ENCODE data around the gene C10orf95.
A peak's percentile ranks its signal among the peaks of the same experiment; 100 is the strongest.

DNA sequence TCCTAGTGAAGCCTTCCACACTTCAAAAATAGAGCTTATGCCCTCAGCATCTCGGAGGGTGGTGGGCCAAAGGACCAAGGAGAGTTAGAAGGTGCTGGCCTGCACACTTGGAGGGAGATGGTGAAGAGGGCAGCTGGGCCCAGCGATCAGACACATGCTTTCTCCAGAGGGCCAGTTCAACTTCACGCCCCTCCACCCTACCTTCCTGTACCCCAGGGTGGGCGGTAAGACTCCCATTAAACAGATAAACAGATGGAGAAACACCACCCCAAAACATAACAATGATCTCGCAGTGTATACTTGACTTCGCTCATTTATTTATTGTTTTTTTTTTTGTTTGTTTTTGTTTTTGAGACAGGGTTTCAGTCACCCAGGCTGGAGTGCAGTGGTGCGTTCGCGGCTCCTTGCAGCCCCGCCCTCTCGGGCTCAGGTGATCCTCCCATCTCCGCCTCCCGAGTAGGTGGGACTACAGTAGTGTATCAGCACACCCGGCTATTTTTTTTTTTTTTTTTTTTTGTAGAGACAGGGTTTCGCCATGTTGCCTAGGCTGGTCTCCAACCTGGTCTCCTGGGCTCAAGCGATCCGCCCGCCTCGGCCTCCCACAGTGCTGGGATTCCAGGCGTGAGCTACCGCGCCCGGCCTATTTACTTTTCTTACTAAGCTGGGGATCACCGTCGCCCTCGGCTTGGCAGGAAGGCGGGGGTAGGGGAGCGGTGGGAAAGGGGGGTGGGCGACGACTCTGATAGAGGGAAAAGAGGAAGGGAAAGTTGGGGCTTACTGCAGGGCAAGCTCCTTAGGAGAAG is 1.8 kb downstream of the C10orf95 start:
- TF ChIP-seq PHF8 (CRISPR knock-in tag; IDR thresholded peaks at IDR 0.05) (0 out of 2 replicates have a peak, but pooled peaks have one; percentile 31), STAT5B (CRISPR knock-in tag; IDR thresholded peaks at IDR 0.05) (no peak), SMC3 (IDR thresholded peaks at IDR 0.05; ENCODE audit: low read length) (no peak), HOXA9 (CRISPR knock-in tag; IDR thresholded peaks at IDR 0.05; ENCODE audit: borderline replicate concordance) (no peak), KMT2B (CRISPR knock-in tag; IDR thresholded peaks at IDR 0.05) (0 out of 2 replicates have a peak, but pooled peaks have one; percentile 8), POLR2A (IDR thresholded peaks at IDR 0.05; ENCODE audit: insufficient read depth in 1 of 2, low read depth in 2 of 2, low read length in 2 of 2) (no peak), TCF12 (IDR thresholded peaks at IDR 0.05) (no peak), TCF12 (CRISPR knock-in tag; IDR thresholded peaks at IDR 0.05) (no peak), JUND (CRISPR knock-in tag; IDR thresholded peaks at IDR 0.05) (no peak), PAF1 (CRISPR knock-in tag; IDR thresholded peaks at IDR 0.05) (no peak), PHF21A (CRISPR knock-in tag; IDR thresholded peaks at IDR 0.05) (no peak)
- TF ChIP-seq, protein P1, sequence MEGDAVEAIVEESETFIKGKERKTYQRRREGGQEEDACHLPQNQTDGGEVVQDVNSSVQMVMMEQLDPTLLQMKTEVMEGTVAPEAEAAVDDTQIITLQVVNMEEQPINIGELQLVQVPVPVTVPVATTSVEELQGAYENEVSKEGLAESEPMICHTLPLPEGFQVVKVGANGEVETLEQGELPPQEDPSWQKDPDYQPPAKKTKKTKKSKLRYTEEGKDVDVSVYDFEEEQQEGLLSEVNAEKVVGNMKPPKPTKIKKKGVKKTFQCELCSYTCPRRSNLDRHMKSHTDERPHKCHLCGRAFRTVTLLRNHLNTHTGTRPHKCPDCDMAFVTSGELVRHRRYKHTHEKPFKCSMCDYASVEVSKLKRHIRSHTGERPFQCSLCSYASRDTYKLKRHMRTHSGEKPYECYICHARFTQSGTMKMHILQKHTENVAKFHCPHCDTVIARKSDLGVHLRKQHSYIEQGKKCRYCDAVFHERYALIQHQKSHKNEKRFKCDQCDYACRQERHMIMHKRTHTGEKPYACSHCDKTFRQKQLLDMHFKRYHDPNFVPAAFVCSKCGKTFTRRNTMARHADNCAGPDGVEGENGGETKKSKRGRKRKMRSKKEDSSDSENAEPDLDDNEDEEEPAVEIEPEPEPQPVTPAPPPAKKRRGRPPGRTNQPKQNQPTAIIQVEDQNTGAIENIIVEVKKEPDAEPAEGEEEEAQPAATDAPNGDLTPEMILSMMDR (CRISPR knock-in tag; IDR thresholded peaks at IDR 0.05), result no peak
- TF ChIP-seq, protein P2, sequence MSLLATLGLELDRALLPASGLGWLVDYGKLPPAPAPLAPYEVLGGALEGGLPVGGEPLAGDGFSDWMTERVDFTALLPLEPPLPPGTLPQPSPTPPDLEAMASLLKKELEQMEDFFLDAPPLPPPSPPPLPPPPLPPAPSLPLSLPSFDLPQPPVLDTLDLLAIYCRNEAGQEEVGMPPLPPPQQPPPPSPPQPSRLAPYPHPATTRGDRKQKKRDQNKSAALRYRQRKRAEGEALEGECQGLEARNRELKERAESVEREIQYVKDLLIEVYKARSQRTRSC (CRISPR knock-in tag; IDR thresholded peaks at IDR 0.05; ENCODE audit: low read depth), result no peak
- TF ChIP-seq, protein P3, sequence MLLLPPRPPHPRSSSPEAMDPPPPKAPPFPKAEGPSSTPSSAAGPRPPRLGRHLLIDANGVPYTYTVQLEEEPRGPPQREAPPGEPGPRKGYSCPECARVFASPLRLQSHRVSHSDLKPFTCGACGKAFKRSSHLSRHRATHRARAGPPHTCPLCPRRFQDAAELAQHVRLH (CRISPR knock-in tag; IDR thresholded peaks at IDR 0.05; ENCODE audit: borderline replicate concordance, low read depth), result no peak
